GM19324 (cell line): ENCODE results near the gene KCNAB2.

ENCODE experiments used
- ATAC-seq: cut with Tn5 transposase; IDR thresholded peaks from one replicate; pipeline ENCODE4 v1.9.1; 2021; ENCODE audit warnings: mild to moderate bottlenecking, moderate library complexity; ENCODE audit not compliant: unreplicated experiment, low FRiP score

Gene KCNAB2

DNA sequence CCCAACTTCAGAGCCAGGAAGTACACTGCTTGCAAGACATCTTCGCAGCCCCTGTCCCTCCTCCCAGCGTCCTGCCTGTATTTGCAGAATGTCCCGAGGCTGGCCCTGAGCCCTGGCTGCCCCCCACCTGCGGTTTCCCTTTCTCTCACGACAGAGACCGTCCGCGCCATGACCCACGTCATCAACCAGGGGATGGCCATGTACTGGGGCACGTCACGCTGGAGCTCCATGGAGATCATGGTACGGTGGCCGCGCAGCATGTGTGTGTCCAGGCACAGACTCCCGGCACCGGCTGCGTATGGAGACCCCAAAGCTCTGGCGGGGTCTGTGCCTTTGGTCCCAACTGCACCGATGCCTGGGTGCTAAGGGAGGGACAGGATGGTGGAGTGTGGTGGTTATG lies 48.6 kb downstream of the KCNAB2 start:
- no peak for ATAC-seq

DNA sequence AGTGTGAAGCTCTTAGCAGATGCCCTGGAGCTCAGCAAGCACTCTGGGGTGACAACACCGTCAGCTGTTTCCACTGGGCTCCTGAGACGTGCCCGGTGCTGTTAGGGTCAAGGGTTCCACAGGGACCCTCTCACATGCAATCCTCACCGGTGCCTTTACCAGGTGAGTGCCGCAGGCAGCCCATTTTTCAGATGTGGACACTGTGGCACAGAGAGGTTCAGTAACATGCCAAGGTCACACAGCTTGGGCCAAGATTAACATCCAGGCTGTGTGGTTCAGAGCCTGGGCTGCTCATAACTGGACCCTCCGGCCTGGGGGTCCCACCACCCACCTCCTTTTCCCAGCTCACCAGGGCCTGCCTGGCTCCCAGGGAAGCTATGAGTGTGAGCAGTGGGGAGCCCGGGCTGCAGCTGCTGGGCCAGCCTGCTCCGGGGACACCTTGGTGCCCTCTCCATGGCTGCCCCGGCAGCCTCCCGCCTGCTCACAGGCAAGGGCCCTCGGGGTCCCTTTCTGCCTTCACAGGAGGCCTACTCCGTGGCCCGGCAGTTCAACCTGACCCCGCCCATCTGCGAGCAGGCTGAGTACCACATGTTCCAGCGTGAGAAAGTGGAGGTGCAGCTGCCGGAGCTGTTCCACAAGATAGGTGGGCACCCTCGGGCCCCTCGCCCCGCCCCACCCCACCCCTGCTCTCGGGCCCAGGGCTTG lies 49.3 kb downstream of the KCNAB2 start:
- no peak for ATAC-seq

DNA sequence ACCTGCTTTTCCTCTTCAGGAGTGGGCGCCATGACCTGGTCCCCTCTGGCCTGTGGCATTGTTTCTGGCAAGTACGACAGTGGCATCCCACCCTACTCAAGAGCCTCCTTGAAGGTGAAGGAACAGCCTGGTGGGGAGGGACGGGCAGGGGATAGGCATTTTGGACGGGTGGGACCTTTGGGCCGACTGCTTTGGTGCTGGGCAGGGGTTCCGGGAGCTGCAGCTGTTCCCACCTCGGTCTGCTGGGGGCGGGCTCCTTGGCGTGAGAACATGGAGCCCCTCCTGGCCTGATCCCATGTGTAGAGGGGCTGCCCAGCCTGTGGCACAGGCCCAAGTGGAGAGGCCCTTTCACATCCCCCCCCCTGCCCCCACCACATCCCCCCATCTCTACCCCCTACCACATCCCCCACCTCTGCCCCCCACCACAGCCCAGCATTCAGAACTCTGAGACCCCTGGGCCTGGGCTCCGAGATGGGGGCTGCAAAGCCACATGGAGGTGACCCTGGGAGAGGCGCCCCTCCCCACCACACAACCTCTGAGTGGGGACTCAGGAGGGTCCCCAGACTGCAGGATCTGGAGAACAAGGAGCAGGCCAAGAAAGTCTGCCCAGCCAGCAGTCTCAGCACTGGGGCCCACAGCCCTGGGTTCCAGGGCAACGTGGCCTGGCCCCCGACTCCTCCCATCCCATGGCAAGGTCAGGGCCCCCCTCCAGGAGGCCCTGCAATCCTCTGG lies 50.0 kb downstream of the KCNAB2 start:
- ATAC-seq = no peak

DNA sequence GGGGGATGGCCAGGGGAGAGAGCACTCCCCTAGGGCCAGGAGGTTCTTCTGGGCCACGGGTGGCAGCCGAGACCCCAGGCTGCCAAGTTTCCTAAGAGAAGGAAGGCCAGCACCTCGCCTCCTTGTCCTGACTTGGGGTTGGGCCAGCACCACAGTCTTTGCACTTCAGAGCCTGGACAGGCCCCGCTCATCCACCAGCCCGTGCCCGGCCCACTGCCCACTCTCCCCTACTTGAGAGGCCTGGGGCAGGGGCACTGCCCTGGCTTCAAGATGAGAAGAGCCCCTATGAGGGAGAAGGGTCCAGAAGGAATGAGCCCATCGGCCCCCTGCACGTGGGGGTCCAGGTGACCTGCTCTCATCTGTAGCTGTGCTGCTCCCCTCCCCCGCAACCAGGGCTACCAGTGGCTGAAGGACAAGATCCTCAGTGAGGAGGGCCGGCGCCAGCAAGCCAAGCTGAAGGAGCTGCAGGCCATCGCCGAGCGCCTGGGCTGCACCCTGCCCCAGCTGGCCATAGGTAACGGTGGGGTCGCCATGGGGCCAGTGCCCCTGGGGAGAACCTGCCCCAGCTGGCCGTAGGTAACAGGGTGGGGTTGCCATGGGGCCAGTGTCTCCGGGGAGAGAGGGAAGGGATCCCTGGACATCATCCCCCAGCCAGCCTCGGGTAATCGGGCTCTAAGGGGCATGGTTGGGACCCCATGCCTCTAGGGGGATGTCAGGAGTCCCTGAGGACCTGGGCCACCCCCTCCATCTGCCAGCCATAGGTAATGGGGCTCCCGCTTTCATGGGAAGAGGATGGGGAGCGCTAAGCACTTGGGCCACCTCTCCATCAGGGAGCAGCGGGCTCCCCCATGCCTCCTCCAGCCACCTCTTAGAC lies 50.8 kb downstream of the KCNAB2 start:
- no peak for ATAC-seq

DNA sequence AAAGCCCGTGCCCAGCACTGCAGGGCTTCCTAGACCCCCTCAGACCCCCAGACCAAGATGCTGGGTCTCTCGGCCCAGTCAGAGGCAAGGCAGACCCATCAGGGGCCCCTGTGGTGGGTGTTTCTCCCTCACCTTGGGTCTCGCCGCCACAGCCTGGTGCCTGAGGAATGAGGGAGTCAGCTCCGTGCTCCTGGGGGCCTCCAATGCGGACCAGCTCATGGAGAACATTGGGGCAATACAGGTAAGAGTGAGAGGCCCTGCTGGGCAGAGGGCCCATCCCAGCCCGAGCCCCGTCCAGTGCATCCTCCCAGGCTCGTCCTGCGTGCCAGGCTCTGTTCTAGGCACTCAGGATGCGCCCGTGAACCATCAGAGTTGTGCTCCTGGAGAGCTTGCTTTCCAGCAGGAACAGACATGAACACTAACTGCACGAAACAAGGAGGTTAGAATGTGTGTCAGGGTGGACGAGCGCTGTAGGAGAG lies 51.5 kb downstream of the KCNAB2 start:
- no peak for ATAC-seq

DNA sequence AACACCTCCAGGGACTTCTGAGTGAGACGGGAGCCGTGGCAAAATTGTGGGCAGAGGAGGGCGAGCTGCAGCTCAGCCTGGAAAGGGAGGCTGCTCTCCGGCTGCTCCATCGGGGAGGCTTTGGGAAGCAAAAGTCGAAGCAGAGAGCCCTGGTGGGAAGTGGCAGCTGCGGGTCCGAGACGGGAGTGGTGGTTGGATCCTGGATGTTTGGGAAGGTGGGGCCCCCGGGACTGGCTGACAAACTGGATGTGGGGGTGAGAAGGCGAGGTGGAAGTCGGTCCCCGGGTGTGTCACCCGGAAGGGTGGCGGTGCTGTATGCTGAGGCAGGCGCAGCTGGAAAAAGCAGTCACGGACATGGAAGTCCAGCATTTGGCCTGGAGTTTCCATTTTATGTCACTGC lies 52.1 kb downstream of the KCNAB2 start:
- no peak for ATAC-seq

DNA sequence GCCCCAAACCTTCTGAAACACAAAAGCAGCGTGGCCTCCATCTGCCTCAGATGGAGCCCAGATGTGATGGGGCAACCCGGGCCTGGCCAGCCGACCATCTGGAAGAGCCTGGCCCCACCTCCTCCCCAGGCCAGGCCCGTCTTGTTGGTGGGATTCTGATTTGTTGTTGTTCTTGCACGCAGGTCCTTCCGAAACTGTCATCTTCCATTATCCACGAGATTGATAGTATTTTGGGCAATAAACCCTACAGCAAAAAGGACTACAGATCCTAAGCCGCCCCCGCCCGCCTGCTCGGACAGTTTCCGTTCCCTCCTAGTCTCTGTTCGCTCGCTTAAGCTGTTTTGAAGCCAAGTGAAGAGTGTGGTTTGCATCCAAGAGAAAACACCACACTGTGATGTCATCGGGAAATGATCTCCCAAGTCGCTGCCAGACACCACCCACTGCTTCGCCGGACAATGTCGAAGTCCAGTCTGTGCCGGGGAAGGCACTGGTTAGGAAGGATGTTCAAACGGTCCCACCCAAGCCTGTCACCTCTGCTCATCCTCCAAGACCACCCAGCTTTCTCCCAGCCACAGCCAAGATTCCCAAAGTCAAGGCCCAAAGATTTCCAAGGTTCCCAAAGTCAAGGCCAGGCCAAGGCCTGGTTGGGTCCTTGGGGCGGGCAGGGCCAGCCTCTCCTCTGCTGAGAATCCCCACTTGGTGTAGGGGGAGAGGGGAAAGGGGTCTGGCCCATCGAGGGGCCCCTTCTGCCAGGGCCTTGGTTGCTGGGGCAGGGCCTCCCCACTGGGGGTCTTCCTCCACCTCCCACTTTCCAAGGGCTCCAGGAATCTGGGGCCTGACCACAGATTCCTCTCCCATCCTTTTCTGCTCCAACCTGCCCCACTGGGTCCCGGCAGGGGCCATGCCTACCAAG lies 52.9 kb downstream of the KCNAB2 start:
- ATAC-seq = no peak

DNA sequence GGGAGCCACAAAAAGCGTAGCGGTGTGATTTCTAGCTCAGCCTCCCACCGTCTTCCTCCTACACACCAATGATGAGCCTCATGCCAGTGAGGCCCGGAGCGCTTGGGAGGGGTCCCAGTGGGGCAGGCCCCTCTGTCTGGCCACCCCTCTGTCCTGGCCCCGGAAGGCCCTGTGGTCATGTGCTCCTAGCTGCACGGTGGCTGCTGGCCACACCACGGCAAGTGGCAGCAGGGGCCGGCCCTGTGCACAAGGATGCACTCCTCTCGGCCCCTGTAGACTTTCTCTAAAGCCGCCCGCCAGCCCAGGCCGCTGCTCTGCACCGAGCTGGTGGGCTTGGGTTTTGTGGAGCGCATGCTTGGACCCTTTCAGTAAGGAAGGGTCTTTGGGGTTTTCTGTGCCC lies 53.6 kb downstream of the KCNAB2 start:
- ATAC-seq = no peak

DNA sequence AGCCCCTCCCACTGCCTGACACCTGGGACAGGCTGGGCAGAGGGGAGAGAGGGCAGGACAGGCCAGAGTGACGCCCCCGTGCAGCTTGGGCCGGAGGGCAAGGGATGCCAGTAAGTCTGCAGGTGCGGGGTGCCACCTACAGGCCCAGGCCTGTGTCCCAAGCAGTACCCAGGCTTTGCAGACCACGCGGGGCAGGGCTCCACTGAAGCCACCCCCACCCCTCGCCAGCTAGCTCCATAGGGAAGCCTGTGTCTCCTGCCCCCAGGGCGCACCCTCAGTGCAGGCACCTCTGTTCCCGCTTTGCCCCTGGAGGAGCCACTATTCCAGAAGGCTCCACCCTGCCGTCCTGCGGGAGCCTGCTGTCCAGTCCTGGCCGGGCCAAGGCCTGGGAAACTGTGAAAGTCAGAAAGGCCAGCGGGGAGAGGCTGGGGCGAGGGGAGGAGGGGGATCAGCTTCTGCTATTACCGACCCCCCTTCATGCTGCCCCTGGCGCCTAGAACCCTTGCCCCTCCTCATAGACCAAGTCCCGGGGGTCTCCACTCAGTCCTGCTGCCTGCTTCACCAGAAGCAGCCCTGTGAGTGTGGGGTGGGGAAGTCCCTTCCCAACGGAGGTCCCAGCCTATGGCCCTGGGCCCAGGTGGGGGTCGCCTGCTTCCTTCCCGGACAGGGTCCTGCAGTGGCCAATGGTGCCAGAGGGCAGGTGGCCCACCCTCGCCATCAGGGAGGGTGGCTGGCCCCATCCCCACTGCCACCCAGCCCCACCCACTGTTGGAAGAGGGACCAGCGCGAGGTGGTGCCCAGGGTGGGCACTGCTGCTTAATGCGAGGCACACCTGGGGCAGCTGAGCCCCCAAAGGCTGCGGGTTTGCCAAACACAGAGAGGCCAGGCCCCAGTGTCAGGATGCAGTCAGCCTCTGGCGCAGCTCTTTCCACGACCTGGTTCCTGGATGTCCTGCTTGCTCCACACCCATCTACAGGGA lies 54.4 kb downstream of the KCNAB2 start:
- ATAC-seq = no peak

DNA sequence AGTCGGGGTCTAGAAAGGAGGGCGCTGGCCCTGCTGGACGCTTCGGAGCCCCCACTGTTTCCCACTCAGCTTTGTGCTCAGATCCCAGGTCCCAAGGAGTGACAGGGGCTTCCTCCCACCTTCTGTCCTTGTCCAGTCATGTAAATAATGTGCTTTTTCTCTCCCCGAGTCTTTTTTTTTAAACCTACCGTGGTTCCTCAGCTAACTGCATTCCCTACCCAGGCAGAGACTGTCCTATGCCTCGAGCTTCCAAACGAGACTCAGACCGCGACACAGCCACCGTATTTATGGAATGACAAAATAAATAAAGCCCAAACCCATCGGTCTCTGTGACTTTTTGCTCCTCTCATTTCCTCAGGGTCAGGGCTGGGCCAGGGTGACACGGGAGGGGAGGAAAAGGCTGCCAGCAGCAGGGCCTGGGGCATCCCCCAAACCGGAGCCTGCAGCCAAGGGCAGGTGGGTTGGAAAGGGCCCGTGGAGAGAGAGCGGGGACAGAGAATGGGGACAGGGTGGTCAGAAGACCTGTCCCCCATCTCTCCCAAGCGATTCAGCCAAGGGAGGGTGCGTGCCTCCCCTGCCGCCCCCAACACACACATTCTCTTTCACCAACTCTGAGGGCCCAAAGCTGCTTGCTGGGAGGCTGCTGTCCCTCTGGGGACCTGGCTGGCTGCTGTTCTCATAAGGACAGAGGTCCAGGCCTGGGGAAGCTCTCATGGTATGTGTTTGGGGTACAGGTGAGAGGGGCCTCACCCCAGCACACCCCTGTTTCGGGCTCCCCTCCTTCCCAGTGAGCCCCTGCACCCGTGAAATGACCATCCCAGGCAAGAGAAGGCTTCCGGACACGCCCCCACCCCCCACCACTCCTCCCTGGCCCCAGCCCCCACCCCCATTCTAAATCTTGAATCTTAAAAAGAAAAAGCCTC lies 55.4 kb downstream of the KCNAB2 start:
- no peak for ATAC-seq

DNA sequence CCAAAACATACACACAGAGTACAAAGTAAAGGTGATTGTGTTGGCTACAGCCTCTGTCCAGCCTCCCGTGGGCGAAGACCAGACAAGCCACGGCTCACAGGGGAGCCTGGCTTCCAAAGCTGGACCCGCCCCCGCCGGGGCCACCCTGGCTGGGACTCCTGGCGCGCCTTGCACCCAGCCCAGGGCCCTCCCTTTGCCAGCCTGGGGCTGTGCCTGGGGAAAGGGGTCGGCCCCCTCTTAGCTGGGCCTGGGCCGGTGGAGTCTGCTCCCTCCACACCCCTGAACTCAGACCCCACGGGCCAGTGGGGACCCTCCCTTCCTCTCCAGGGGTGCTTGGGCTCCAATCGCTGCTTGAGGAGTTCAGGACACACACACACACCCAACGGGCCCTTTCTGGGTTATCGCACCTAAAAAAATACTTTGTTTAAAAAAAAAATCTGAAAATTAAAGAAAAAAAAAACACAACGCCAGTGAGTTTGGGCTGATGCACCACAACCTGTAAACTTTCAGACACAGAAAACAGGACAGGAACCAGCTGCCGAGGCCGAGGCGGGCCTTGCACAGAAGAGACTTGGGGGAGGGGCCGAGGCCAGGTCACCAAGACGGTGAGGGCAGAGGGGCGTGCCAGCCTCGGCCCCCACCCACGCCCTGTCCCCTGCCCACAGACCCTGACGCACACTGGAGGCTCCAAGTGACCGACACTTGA lies 56.3 kb downstream of the KCNAB2 start:
- no peak for ATAC-seq

DNA sequence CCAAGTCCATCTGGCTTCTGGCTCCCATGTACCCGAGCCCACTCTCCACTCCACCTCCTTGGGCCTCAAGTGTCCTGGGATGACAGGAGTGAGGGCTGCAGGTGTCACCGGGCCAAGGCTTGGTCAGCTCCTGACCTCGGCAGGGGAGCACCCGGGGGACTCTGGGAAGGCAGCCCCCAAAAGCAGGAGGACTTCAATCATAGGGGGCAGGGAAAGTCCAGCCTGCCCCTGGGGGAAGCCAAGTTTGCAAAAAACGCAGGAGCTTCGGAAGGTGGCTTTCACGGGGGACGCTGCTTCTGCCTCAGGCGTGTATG lies 56.8 kb downstream of the KCNAB2 start:
- no peak for ATAC-seq

DNA sequence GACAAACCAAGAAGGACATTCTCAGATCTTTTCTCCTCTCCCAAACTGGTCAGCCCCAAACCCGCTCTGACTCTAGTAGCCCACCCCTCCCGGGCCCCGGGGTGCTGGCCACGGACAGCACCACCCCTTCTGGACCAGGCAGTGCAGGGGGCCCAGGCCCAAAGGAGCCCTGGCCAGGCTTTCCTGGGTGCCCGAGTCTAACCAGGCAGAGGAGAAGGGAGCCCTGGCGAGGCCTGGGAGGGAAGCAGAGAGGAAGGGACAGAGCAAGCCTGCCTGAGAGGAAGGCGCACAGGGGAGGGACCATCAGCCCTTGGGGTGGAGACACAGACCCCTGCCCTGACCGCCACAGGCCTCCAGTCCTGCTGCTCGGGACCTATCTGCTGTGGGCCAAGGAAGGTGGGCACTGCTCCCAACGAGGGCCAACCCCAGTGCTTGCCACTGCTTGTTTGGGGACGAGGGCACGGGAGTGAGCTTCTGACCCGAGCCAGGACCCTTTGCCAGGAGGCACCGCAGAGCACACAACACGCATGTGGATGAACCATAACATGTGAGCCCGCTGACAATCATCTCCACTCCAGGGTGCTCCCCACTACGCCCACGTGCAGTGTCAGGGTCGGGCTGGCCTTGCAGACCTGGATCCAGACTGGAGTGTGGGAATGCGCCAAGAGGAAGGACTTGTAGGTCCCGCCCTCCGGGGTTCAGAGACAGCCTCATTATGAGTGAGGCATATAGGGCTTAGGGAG lies 57.6 kb downstream of the KCNAB2 start:
- no peak for ATAC-seq

DNA sequence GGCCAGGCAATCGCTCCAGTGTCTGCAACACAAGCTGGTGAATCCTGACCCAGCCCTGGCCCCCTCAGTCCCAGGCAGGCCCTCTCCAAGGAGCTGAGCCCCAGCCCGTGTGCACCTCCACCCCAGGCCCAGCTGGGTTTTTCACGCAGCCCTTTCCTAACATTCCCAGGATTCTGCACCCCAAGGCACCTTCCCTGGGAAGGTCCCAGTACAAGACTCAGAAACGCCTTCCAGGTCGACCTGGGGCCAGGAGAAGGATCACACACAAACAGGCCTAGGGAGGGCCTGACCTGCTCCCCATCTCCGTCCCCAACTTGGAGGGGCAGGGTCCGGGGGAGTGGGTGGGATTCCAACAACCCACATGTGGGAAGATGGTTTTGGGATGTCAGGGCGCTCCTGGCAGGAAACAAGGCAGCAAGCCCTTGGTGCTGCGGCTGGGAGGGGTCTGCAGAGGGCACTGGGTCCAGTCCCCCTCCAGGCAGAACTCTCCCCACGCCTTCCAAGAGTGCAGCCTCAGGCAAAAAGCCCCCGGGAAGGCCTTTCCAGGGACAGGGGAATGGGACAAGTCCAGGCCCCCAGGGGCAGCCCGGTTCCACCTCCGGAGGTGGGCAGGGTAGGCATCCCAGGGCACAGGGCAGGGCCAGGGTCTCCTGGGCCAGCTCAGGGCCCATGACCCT lies 58.3 kb downstream of the KCNAB2 start:
- ATAC-seq = no peak

DNA sequence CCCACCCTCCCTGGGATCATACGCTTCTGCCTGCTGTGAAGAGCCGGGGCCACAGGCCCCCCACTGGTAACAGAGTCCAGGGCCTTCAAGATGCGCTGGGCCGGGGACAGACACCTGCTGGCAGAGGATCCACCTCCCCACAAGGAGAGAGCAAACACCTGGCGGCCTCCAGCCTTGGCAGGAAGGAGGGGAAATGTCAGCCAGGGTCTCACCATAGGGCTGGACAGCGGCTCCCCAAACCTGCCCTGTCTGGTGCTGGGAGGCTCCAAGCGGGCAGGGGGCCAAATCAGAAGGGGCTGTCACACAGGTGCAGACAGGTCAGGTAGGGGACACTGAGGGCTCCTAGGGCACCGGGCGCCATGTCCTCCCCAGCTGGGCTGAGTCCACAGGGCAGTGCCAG lies 58.9 kb downstream of the KCNAB2 start:
- ATAC-seq = no peak

DNA sequence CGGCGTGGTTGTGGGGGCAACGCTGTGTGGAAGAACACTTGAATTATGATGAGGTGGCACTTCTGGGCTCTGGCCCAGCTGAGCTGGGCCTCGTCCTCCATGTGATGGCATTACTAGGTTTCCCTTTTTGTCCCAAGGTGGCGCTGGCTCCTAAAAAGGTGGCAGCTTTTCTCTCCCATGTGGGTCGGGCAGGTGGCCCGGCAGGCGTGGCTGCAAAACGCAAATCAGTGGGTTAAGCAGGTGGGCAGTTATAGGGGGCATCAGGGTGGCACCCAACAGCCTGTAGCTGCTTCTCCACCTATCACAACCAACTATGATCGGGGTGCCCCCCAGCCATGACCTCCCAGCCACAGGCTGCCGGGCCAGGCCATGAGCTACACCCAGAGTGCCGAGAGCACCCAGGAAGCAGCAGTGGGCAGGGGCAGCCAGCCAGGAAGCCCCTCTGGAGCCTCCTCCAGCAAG lies 59.6 kb downstream of the KCNAB2 start:
- no peak for ATAC-seq
